NCI-H187 treated with DMSO at 0.1 percent for 48 hours (cell line): ENCODE measurements around the gene PON3.
"Not testable (repeated sequence)": the region's sequence is repeated elsewhere in the genome, so short reads cannot be mapped to it uniquely, and the experiment has no call there.

Experiments used
- DNase-seq: peaks from one replicate; lab custom pipeline; 2025; lab: John Stamatoyannopoulos, UW

The PON3 gene

DNA sequence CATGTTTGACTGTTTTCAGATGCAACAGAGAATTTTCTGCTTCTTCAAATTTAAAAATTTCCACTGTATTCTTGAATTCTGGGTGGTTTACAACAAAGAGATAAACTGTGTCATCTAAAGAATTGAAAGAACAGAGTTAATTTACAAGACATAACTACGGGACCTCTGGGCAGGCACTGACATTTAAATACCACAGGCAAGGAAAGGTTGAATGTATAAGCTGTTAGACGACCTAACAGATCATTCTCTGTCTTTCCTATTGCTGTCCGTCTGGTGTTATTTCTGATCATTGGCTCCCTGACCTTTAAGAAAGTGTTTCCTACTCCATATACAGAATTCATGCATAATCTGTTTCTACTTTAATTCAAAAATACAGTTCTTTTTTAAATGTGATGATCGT lies 15.5 kb upstream of the PON3 start:
- no peak for DNase-seq

DNA sequence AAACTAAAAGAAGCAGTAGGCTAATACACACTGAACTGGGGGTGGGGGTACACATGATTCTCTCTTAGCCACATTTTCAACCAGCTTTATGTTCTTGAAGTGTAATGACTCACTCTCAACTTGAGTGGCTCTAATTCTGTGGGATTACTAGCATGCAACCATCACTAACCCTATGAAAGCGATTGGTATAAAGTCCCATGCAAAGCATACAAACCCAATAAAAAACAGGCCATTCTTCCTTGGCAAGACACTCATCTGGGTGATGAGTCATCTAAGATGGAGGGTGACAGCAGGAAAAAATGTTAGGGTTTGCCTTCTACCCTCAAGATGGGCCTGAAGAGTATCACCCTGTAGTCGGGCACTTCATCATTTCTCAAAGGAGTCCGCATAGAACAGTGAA lies 14.9 kb upstream of the PON3 start:
- no peak for DNase-seq

DNA sequence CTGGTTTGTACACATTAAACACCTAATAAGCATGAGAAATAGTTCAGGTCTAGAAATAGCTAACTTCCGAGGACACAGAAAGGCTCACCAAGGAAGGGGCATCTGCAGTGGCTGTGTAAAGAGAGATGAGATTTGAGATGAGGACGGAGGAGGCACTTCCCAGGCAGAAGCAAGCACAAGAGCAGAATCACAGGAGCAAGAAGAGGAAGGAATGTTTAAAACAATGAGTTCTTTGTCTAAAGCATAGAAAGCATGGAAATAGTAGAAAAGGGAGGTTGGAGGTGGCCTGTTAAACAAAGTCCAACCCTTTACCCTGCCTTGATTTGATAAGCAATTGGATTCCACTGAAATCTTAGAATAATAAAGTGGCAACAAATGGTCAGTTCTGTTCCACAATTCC lies 11.6 kb upstream of the PON3 start:
- no peak for DNase-seq

DNA sequence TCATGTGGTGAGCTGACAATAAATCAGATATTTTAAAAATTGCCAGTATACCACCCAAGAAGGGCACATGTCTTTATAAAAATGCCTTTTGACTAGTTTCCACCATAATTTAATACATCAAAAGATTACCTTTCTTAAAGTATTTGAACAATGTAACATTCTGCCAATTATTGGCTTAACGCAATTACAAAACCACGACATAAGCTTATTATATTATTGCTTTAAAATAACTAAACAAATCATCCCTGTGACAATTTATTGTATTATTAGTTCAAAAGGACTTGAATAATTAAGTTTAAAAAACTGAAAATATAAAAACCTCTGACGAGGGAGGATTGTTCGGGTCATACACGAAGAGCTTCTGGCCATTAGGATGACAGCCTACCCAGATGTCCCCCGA lies 9.6 kb upstream of the PON3 start:
- no peak for DNase-seq

DNA sequence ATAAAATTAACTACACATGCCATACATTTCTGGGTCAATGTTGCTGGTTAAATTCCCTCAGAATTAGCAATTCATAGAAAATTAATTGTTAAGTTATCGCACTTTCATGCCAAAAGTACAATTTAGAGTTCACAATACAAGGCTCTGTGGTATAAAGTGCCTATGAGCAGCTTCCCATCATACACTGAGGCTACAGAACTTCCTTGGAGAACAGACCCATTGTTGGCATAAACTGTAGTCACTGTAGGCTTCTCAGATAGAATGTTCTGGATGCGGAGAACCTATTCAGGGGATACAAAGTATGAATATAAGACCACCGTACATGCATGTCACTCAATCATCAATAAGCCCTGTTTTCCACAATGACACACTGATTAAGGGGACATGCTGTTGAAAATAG lies 9.0 kb upstream of the PON3 start:
- no peak for DNase-seq

DNA sequence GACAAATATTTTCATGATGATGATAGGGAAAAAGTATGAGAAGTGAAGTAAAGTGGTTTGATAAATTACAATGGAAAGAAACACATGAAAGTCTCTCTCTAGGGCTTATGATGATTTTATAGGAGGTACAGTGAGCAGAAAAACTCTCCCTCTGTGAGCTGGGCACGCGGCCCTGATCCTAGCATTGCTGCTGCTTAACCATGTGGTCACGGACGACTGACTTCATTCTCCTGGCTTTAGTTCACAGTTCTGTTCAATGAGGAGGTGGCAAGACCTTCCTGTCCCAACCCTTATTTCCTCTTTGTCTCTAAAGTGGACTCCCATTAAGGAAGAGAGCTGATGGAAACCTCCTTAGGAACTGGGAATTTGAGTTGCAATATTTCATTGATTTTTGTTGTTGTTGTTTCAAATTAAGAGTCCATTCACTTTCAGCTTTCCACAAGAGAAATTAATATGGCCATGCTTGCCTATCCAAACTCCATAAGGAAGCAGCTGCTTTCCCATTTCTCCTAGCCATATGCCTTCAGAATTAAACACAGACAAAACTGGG lies 8.2 kb upstream of the PON3 start:
- no peak for DNase-seq

DNA sequence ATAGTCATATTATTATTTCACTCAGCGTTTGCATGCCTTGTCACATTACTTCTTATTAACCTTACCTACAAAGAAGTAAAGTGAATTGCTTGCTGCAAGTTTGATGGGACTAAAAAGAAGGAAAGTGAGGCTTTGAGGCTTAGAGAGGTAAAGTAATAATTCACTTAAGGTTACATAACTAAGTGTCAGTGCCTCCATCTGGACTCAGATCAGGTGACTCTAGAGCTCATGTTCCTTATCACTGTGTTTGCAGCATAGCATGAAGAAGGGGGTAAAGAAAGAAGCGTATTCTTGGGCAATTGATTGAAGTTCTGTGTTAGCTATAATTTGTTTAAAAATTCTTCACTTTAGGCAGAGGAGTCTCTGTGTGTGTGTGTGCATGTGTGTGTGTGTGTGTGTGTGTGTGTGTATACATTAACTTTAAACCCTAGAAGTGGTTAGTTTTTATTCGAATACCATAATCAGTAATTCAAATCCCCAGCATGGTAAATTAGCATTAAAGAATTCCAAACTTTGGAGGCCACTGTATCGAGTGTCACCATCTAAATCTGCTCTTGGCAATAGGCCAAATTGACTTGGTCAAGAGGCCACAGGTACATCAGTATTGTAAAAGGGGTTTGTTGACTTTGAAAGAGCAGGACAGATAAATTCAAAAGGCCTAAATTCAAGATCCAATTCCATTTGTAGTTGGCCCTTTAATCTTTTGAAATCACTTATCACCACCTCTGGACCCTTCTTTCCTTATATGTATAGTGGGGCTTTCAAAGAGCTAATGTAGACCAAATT lies 2.2 kb upstream of the PON3 start:
- DNase-seq, result no peak

DNA sequence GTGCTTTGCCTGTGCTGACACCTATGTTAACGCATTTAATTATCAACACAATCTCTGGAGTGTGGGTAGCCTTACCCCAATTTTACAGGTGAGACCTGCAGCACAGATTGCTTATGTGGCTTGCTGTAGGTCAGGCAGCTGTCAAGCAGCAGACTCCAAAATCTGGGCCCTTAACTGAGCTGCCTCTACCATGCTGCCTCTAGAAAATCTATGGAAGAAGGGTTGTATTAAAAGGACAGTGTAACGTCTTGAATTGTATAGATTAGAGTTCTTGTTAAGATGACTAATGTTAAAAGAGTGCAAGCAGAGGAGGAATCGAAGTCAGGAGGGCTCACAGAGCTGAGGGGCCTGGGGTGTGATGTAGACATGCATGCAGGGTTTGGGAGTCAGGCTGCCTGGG lies 1.2 kb upstream of the PON3 start:
- no peak for DNase-seq

DNA sequence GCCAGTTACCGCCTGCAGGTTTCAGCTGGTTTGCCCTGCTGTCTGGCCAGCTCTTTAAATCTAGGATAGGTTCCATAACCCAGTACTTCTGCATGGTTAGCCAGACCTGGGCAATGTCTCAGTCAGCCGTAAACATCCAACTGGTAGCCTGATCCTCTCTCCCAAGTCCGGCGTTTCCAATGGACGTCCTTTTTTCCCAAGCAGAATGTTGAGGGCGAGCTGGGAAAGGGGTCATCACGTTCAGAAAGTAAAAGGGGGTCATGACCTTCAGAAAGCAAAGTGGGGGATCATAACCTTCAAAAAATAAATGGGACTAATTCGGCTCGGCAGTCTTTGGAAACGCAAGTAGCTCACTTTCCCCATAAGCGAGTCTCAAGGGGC lies 430 bp downstream of the PON3 start:
- DNase-seq, result no peak

- DNase-seq, result no peak
Measured at GRCh38 chr7:95394370-95394769, 1.8 kb downstream of the PON3 start.

GRCh38 chr7:95391761-95392160 lies 4.4 kb downstream of the PON3 start:
- DNase-seq, result no peak

DNA sequence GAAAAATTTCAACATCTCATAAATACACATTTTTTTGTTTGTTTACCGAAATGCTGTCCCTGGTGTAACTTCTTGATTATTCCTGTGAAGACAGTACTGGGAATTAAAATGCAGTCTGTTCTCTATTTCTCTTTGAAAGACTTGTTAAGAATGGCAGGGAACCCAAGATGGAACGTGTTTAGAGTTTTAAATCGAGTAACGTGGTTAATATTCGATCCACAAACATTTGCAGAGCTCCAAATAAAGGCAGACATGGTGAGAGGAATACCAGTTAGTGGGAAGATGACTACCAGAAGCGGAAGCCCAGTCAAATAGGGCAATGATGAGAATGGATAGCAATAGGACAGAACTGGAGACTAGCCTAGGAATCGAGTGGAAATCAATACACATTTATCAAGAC lies 6.7 kb downstream of the PON3 start:
- DNase-seq, result no peak

DNA sequence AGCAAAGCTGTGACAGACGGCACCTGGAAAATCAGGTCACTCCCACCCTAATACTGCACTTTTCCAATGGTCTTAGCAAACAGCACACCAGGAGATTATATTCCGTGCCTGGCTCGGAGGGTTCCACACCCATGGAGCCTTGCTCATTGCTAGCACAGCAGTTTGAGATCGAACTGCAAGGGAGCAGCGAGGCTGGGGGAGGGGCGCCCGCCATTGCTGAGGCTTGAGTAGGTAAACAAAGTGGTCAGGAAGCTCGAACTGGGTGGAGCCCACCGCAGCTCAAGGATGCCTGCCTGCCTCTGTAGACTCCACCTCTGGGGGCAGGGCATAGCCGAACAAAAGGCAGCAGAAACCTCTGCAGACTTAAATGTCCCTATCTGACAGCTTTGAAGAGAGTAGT lies 16.7 kb downstream of the PON3 start:
- DNase-seq, result not testable (repeated sequence)

DNA sequence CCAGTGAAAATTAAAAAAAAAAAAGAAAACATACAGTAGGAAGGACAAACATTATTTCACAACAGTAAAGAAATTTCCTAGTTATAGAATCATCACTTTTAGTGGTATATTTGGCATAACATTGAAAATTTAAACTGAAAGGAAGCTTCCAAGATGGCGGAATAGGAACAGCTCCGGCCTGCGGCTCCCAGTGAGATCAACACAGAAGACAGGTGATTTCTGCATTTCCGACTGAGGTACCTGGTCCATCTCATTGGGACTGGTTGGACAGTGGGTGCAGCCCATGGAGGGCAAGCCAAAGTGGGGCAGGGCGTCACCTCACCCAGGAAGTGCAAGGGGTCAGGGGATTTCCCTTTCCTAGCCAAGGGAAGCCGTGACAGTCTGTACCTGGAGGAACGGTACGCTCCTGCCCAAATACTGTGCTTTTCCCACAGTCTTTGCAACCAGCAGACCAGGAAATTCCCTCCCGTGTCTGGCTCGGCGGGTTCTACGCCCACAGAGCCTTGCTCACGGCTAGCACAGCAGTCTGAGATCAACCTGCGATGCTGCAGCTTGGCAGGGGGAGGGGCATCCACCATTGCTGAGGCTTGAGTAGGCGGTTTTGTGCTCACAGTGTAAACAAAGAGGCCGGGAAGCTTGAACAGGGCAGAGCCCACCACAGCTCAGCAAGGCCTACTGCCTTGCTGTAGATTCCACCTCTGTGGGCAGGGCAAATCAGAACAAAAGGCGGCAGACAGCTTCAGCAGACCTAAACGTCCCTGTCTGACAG lies 19.4 kb downstream of the PON3 start:
- no peak for DNase-seq

DNA sequence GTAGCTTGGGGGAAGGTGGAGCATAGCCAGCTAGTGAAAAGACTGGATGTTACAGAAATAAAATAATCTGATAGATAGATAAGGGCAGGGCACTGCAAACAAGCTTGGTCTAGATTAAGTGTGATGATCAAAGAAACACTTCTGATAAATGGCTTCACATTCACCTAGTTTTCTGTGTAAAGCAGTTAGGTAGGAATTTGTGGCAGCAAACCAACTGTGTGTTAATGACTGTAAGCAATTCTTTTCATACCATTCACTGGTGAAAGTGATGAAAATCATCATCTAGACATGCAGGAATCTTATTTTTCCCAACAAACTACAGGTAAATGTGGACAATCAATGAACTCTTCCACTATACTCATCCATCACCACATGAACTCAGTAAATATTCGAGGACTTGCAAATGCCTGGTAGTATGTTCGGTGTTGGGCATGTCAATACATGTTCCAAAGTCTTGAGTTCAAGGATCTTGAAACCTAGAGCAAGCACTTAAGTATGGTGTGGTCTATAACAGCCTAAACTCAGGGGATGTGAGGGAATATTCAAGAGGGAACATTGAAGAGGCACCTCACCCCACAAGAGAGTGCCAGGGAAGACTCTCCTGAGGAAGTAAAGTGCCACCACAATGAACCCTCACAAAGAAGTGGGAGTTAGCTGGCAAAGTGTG lies 20.5 kb downstream of the PON3 start:
- DNase-seq, result no peak

- DNase-seq, result no peak
Measured at GRCh38 chr7:95373323-95373722, 22.9 kb downstream of the PON3 start.

GRCh38 chr7:95368235-95368634 lies 27.9 kb downstream of the PON3 start:
- DNase-seq, result no peak

DNA sequence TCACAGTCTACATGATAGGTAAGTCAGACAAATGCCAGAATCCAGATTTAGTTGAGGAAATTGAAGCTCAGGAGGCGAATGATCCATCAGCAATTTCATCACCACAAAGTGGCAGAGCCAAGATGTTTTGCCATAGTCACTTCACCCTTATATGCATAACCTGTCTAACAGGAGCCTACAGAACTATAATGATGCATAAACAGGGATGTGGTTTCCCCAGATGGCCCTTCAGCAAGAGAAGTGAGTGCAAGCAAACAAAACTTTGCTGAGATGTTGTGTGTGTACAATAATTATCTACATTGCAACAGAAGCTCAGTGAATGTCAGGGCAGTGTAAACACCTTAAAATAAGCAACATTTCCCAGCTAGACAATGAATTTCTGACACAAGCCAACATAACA lies 28.6 kb downstream of the PON3 start:
- DNase-seq, result no peak

GRCh38 chr7:95365151-95365550 lies 31.0 kb downstream of the PON3 start:
- DNase-seq, result no peak

DNA sequence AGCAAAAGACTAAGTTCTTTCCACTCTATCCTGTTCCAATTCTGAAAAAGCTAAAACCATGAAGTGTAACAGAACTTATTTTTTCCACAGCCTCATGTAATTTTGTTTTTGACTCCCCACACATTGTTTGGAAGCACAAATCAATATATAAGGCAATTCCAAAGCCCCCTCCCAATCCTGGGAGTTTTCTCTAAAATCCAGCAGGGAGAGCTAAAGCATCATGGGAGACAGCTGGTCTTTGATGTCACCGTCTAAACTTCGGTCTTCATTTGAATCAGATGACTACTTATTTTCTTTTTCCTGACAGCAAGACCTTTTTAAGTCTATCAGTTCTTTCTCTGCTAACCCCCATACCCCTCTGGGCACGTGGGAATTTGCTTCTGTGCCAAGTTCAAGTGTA lies 38.6 kb downstream of the PON3 start:
- no peak for DNase-seq

DNA sequence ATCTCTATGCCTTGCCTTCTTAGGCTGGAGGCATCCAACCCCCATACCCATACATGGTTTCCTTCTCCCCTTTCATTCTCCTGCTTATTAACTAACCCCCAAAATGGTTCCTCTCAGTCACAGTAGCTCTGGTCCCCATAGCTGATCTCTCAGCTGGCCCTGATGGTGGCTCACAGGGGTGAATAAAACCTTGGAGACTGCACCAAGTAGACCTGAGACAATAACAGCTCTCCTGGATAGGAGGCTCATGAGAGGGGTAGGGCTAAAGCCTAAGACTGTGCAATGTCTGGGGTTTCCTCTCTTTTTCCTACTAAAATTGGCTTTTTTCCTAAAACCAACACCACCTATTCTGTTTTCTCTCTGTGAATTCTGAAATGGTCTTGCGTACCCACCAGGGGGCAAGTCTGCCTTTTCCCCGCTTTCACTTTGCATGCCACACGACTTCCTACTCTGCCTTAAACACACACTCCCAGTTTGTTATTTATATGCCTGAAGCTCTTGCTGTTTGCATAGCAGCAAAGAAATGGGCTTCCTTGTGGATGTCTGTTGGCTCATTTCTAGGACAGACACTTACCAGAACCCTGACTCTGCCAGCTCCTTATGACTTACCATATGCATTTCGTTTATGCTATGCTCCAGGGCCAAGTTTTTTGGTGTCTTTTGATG lies 53.4 kb downstream of the PON3 start:
- DNase-seq, result no peak

DNA sequence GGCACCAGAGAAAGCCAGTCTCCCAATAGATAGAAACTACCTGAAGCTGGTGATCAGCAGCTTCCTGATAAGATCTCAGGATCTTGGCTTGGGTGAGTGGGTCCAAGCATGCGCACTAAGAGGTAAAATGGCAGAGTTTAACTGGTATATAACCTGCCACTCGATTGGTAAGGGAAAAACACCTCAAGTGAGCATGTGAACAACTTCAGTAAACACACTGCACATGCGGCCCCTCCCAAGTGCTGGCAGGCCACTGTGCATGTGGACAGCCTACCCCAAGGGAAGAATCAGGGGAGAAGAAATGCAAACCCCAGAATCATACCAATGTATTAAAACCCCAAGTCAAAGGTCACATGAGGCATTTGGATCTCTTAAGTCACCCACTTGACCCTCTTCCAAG lies 54.1 kb downstream of the PON3 start:
- DNase-seq, result no peak
